Stimulated activated CD8-positive, alpha-beta memory T cell treated with anti-CD3 and anti-CD28 coated beads, Interleukin-12 subunit alpha, Interleukin-12 subunit beta, amount 100 ng/mL, for 24 hours (primary cell): ENCODE results near the gene ANKRD9.
"Not testable (repeated sequence)": the region's sequence is repeated elsewhere in the genome, so short reads cannot be mapped to it uniquely, and the experiment has no call there.

Source experiments
- DNase-seq: peaks from one replicate; pipeline ENCODE4 v3.0.0-alpha.2; 2020; ENCODE audit errors: extremely low read depth

The ANKRD9 gene

DNA sequence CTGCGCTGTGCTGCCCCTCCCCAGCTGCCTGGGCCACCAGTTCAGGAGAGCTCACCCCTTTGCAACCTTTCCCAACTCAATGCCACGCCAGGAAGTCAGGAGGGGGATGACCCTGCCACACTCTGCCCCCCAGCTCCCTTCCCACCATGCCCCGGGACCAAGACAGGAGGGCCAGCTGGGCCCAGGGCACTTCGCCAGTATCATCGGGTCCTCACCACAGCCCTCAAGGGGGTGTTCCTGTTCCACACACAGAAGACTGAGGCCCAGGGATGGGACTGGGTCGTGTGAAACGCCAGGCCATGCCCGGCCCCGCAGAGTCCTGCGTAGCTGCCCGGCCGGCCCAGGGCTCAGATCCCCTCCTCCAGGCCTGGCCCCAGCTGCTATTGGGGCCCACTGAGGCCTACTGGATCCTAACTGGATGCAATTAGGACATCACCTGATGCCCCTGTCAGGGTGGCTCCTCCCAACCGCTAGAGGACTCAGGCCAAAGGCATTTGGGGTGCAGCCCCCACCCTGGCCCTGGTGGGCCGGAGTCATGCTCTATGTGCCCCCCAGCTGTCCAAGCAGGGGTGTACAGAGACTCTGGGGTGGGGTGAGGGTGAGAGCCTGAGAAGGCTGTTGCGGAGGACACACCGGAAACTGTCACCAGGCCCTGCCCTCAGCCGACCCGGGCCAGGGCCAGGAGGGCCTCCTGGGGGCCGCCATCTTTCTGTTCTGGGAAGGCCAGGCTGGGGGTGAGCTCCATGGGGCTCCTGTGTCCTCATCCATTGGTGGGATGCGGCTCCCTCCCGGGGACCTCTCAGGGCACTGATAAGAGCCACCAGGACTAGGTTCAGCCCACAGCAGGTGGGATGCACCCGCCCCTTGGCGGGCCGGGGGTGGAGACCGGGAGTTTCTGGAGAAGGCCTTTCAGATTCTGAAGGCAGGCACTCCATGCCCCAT is 29.3 kb upstream of the ANKRD9 start:
- no peak for DNase-seq

DNA sequence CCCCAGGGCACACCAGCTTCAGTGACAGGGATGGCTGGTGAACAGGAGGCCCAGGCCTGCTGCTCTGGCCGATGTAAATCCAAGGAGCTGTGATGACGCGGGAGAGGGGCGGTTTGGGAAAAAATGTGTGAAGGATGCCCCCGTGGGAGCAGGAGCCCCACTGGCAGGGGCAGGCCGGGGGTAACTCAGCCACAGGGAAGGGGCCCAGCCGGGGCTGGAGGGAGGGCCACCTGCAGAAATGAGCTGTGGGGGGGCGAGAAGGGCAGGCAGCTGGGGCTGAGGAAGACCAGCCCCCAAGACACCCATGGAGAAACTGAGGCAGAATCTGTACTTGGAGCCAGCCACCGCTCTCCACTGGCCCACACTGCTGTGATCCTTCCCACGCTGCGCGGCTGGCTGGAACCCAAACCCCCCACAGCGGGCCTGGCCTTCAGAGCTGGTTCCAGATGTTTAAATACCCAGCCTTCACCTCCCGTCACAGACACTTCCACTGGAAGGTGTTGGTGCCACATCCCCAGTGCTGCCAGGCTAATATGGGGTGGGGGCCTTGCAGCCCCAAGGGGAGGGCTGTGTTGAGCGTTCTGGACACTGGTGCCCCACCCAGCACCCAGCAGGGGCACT is 28.5 kb upstream of the ANKRD9 start:
- DNase-seq = no peak

- no peak for DNase-seq
Measured at GRCh38 chr14:102532204-102532658, 22.7 kb upstream of the ANKRD9 start.

DNA sequence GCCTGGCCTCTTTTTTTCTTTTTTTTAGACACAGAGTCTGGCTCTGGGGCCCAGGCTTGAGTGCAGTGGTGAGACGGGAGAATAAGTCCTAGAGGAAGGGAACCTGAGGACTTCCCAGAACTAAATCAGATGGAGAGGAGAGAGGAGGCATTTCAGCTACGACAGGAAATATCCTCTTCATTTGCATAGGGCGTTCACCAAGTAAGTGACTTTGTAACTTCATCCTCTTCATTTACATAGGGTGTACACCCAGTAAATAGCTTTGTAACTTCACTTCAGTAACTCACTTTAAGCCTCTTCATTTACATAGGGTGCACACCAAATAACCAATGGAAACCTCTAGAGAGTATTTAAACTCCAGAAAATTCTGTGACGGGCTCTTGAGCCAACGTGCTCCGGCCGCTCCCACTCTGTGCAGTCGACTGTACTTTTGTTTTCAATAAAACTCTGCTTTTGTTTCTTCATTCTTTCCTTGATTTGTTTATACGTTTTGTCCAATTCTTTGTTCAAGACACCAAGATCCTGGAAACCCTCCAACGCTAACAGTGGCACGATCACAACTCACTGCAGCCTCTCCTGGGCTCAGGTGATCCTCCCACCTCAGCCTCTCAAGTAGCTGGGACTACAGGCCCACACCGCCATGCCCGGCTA is 21.4 kb upstream of the ANKRD9 start:
- DNase-seq = no peak

DNA sequence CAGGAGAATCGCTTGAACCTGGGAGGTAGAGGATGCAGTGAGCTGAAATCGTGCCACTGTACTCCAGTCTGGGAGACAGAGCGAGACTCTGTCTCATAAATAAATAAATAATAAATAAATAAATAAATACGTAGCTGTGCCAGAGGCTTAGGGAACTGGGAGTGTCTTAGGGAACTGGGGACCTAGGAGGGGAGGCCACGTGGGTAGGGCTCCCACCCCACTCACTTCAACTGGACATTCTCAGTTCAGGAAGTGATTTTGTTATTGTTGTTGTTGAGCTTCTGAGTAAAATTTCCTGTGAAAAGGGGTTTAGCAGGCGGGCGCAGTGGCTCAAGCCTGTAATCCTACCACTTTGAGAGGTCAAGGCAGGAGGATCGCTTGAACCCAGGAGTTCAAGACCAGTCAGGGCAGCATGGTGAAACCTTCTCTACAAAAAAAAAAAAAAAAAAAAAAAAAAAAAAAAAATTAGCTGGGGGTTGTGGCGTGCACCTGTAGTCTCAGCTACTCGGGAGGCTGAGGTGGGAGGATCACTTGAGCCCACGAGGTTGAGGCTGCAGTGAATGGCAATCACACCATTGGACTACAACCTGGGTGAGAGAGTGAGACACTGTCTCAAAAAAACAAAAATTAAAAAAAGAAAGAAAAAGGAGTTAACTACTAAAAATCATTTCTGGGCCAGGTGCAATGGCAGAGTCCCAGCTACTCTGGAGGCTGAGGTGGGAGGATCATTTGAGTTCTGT is 19.0 kb upstream of the ANKRD9 start:
- DNase-seq = no peak

- DNase-seq = no peak
Measured at GRCh38 chr14:102525929-102526497, 16.4 kb upstream of the ANKRD9 start.

- DNase-seq = no peak
Measured at GRCh38 chr14:102525219-102525928, 15.8 kb upstream of the ANKRD9 start.

DNA sequence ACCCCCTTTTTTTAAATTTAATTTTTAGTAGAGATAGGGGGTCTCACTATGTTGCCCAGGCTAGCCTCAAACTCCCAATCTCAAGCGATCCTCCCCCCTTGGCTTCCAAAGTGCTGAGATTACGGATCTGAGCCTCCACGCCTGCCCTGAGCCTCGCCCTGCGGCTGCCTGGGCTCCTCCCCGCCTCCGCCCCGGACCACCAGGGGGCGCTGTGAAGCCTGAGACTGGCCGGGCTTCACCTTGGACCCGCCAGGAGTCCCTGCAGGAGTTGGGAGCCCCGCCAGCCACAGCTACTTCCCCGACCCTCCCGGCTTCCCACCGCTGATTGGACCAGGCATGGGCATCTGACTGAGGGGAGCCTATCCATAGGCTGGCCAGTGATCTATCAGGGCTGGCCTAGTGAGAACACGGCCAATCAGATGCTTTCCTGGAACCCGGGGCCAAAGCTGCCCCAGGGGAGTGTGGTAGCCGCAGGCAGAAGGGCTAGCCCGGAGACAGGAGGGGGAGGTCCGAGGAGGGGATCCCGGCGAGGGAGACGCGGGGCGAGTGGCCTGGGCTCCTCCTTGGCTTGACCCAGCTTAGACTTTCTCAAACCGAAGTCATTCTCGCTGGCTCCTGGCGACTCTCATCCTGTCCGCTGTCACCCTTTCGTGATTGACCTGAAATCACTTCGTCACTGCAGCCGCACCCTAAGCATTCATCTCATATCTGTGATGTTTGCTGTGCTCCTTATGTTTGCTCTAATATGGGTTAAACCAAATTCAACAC is 15.1 kb upstream of the ANKRD9 start:
- DNase-seq = peak; percentile 81

- no peak for DNase-seq
Measured at GRCh38 chr14:102523569-102524450, 14.2 kb upstream of the ANKRD9 start.

GRCh38 chr14:102523200-102523568 is 13.6 kb upstream of the ANKRD9 start:
- DNase-seq = no peak

- DNase-seq = not testable (repeated sequence)
Measured at GRCh38 chr14:102519709-102520108, 10.1 kb upstream of the ANKRD9 start.

GRCh38 chr14:102518063-102518648 is 8.6 kb upstream of the ANKRD9 start:
- DNase-seq = no peak

DNA sequence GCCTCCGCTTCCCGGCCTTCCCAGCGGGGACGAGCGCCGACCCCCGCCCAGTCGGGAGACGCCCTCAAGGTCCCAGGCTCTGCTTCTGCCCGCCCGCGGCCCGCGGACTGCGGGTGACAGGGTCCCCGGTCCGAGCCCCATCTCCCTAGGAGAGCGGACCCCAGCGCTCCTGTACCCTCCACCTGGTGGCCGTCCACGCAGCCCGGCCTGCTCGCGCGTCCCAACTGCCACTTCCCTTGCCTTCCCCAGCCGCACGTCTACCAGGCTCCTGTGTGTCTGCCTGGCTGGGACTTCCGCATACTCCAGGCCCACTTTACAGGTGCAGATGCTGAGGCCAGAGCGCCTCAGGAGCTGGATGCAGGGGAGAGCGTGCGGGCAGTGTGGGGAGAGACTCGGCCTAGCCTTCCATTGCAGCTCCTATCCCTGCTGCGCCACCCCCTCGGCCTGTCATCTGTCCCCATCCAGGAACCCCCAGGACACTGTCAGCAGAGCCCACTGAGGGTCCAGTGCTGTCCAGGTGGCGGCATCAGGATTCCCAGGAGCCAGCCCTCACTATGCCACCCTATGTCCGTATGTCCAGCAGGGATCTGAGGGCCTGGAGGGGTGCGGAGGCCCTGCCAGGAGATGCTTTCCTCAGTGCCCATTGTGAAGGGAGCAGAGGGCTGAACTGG is 8.0 kb upstream of the ANKRD9 start:
- DNase-seq = no peak

DNA sequence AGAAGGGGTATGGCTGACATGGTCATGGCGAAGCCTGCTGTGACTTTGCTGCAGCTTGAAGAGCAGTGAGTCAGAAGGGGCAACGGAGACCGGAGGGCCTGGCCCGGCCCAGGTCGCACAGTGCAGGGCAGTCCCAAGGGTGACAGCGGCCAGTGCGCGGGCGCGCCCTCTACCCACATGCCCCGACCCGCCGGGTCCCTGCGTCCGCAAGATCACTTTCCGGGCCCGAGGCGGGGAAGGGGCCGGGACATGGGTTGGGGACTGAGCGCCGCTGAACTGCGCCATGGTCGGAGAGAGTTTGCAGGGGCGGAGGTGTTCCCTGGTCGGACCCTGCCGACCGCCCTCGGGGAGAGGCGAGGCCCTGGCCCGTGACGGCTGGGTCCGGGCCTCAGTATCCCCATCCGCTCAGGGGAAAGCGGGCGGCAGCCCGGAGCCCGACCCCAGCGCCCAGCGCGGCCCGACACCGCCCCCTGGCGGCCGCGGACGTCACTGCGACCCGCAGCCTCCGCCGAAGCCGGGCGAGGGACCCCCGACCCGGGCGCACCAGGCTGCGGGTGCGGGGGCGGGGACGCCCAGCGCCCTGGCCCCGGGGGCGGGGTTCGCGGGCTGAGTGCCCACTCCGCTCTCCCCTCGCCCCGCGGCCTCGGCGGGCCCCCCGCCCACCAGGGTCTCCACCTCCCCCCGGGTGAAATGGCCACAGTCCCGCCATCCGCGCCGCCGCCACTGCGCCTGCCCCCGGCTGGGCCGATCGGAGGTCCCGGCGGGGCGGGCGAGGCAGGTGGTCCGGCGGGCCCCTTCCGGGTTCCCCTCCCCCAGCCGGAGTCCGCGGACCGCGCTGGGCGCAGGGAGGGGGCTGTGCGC is 7.2 kb upstream of the ANKRD9 start:
- DNase-seq = no peak

GRCh38 chr14:102514987-102515733 is 5.6 kb upstream of the ANKRD9 start:
- DNase-seq = no peak
